Stimulated activated CD8-positive, alpha-beta memory T cell treated with anti-CD3 and anti-CD28 coated beads, Interleukin-4, amount 100 ng/mL, for 1 hour (primary cell): ENCODE measurements around the gene IL3RA.
"Not testable (repeated sequence)": the region's sequence is repeated elsewhere in the genome, so short reads cannot be mapped to it uniquely, and the experiment has no call there.

ENCODE experiments used
- DNase-seq, 2 donors: peaks; one replicate each; pipeline ENCODE4 v3.0.0-alpha.2; 2020; ENCODE audit warnings: low read depth in 2 of 2, low spot score in 1 of 2

The IL3RA gene

GRCh38 chrX:1423215-1423614, 86.6 kb downstream of the IL3RA start:
- no peak for DNase-seq

DNA sequence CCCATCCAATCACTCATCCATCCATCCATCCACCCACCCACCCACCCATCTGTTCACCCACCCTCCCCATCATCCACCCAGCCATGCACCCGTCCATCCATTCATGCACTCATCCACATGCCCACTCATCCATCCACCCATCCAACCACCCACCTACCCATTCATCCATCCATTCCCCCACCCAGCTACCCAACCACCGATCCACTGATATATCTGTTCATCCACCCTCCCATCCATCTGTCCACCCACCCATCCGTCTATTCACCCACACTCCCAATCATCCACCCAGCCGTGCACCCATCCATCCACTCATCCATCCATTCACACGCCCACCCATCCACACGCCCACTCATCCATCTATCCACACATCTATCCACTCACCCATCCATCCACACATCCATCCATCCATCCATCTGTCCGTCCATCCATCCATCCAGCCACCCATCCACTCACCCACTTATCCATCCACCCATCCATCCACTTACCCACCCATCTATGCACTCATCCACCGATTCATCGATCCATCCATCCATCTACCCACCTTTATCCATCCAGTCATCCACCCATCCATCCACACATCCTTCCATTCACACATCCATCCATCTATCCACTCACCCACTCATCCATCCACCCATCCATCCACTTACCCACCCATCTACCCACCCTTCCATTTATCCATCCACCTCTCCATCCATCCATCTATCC, 87.7 kb downstream of the IL3RA start:
- DNase-seq, result no peak

DNA sequence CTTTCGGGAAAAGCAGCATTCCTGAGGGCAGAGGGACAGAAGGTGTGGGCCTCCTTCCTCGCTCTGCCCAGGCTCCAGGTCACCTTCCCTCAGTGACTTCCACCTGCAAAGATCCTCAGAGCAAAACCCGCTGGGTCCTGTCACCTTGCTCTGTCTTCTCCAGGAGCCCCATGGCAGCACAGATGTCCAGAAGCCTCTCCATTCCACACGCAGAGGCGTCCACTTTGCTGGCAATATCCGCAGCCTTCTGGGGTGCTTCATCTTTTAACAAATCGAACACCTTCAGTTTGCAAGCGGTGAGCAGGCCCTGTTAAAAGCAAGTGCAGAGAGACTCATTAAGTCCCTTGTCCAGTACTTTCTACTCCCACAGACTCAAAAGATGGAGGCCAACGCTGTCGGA, 88.8 kb downstream of the IL3RA start:
- no peak for DNase-seq

- not testable (repeated sequence) for DNase-seq
Observed at GRCh38 chrX:1426321-1426720, 89.7 kb downstream of the IL3RA start.

- DNase-seq, result no peak
Observed at GRCh38 chrX:1427756-1428155, 91.2 kb downstream of the IL3RA start.

DNA sequence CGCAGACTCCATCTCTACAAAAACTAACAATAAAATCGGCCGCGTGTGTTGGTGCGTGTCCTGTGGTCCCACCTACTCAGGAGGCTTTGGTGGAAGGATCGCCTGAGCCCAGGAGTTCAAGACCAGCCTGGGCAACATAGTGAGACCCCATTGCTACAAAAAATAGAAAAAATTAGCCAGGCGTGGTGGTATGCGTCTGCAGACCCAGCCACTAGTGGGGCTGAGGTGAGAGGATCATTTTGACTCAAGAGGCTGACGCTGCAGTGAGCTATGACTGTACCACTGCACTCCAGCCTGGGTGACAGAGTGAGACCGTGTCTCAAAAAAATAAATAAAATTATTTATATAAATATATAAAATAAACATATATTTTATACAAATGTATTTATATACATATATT, 93.9 kb downstream of the IL3RA start:
- no peak for DNase-seq
